HG03139 (cell line): Measurements from ENCODE around the gene KBTBD7.
"Not testable (repeated sequence)": the region's sequence is repeated elsewhere in the genome, so short reads cannot be mapped to it uniquely, and the experiment has no call there.

ENCODE experiments used
- ATAC-seq: cut with Tn5 transposase; IDR thresholded peaks from one replicate; pipeline ENCODE4 v1.9.1; 2021; ENCODE audit not compliant: unreplicated experiment

The KBTBD7 gene

GRCh38 chr13:41196620-41197019, 2.3 kb upstream of the KBTBD7 start:
- no peak for ATAC-seq

DNA sequence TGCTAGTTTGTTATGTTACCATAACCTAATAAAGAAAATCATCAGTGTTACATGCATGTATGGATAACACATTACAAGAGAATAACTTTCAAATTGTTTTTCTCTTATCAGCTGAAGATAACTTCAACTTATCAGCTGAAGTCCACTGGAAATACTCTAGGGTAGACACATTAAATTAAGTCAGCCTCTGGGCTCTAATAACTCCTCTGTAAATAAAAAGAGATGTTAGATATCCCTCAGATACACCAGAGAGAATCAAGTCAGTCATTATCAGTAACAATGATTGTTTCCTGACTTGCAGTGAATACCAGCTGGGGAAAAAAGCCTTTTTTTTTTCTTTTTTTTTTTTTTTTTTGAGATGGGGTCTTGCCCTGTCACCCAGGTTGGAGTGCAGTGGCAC, 1.6 kb upstream of the KBTBD7 start:
- ATAC-seq: no peak

DNA sequence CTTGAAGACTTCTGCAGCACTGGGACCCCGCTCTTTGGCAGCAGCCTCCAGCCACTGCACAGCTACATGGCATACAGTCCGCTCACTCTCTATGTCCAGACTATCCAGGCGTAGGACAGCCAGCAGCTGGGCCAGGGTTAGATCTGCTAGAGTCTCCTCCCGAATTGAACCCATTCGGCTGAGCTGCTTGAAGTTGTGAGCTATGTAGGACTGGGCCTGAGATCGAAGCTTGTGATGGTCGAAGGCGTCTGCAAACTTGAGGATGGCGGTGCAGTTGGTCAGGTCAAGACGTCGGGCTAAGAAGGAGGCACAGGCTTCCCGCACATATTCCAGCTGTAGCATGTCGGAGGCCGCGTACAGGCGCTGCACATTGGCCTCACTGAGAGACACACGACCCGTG, 900 bp downstream of the KBTBD7 start:
- ATAC-seq: no peak

DNA sequence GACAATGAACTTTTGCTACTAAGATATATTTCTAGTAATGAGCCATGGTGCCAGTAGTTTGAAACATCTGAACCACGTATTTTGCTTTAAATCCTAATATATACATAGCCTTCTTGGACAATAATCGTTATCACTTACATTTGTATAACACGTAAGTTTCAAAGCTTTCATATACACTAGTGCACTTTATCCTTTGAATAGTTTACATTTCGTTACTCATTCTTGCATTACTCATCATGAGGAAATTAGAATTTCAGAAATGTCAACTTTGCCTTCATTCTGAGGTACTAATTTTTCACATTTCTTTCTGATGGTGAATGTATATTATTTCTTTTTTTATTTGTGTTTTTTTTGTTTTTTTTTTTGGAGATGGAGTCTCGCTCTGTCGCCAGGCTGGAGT, 5.8 kb downstream of the KBTBD7 start:
- no peak for ATAC-seq

GRCh38 chr13:41186481-41186880, 7.9 kb downstream of the KBTBD7 start:
- no peak for ATAC-seq

DNA sequence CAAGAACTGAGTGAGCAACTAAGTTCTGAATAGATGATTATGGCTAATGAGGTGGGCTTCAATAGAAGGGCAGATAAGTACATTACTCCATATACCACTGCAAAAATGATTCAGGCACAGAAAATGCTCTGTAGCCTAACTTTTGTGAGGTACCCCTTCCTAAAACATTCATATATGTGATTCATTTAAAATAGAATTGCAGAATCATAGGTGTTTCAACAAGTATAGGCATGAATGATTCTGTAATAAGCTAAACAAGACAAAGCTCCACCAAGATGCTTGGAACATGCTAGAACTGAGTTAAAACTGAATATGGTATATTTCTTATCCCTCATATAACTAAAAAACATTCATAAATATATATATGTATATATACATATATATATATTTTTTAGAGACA, 12.1 kb downstream of the KBTBD7 start:
- ATAC-seq: no peak

DNA sequence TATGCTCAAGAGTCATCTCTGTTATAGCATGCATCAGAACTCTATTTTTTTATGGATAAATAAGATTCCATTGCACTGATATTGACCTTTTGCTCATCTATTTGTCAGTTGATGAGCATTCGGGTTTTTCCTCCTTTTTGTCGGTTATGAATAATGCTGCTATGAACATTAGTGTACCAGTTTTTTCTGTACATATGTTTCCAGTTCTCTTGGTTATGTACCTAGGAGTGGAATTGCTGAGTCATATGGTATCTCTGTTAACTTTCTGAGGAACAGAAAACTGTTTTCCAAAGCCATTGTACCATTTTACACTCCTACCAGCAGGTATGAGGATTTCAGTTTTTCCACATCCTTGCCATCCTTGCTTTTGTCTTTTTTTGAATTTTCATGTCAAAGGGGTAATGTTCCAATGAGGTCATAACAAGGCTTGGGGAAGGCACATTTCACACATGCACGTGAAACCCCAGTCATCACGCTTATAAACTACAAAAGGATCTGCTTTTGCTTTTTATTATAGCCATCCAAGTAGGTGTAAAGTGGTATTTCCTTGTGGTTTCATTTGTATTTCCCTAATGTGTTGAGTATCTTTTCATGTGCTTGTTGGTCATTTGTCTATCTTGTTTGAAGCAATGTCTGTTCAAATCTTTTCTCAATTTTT, 14.6 kb downstream of the KBTBD7 start:
- no peak for ATAC-seq

DNA sequence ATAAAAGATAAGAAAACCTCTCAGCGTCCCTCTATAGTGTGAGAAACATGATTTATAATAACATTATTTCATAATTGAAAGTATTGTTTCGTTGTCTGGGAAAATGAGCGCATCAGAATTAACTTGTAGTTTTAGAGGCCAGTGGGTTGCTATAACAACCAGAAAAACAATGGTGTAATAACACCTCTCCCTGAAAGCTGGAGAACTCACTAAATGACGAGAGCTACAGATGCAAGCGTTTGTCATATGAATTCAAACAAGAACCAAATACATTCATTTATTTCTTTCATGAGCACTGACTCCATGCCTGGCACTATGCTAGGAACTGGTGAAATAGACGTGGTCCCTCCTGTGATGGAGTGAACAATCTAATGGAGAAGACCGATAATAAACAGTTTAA, 16.3 kb downstream of the KBTBD7 start:
- no peak for ATAC-seq

DNA sequence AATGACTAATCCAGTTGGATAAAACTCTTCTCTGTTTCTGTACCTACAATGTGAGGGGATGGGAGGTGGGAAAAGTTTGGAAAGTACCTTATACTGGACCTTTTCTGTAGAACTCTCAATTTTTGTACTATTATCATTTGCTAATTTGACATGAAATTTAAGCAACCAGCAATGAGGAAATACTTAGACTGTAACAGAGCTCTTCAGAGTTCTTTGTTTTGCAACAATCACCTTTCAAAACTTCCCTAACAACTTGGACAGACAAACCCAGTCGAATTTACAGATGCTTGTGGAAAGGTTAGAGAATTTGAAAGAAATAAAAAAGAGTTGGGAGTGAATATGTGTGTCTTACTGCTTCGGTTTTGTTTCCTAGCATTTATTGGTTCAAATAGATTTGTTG, 16.8 kb downstream of the KBTBD7 start:
- ATAC-seq: no peak

GRCh38 chr13:41175576-41175975, 18.8 kb downstream of the KBTBD7 start:
- not testable (repeated sequence) for ATAC-seq

DNA sequence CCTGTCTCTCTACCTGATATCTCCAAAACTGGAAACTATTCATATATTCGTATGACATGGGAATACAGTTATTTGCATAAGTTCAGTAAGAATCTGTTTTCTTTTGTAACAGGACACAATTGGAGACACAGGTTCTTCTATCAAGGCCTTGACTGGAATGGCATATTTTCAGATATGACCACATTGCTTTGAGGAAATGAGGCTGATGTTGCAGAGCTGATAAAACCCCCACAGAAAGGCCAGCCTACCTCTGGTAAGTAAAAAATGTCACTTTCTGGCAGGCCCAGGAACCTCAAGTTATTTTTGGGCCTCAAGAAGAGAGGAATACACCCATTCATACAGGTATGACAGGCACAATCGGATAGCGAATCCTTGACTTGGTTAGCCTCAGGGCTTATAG, 32.2 kb downstream of the KBTBD7 start:
- no peak for ATAC-seq

- ATAC-seq: no peak
These were observed 35.2 kb downstream of the KBTBD7 start for GRCh38 chr13:41159174-41159573.

DNA sequence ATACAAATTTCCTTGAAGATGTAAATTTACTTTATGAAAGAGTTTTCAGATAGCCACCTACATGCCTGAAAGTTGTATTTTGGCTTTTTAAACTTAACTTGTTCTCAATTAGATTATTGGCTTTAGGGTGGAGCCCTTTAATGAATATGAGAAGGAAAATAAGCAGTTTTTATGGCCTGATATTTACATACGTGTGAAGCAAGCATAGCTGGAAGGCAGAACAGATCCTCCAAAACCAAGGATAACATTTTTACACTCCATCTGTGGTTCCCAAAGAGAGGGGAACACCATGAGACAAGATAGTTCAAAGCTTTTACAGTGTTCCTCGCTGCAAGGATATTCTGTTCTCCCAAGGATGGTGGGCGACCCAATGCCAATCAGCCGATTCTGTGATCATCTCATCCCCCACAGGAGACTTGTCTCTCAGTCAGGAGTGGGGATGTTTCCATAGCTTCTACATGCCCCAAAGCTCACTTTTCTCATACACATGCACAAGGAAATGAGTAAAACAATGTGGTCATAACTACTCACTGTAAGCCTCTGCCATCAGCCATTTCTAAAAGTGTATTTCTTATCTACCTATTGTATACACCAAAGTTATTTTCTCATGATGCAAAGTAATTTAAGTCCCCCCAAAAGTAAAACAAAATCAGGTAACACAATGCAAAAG, 37.2 kb downstream of the KBTBD7 start:
- no peak for ATAC-seq

DNA sequence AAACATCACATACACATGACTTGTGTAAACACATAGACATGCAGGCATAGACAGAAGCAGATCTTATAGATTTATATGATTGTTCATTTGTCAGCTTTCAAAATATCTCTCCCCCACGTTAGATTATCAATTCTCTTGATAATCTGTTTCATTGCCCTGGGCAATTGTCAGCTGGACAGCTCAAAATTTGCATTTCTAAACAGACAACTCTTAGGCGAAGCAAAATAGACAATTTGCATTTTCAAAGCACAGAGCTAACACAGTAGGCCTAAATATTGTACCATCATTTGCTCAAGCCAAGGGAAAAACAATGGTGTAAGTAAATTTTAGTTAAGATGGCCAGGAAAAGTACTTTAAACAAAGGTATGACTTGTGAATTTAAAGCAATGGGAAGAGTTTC, 37.7 kb downstream of the KBTBD7 start:
- ATAC-seq: no peak

DNA sequence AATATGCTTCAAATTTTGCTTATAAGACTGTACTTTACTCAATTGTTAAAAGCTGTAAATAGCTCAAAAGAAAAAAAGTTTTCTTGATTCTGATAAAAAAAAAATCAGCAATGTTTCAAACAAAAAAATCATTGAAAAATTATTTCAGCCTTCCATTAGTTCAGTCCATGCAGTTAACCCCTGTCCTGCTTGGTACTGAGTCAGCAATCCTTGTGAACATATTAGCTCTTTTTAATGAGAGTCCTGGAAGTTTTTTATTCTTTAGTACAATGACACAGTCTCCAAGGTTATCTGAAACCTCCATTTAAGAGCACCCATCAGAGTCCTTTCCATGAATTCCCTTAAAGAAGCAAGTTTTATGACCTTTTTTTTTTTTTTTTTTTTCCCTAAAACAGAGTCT, 40.3 kb downstream of the KBTBD7 start:
- no peak for ATAC-seq

DNA sequence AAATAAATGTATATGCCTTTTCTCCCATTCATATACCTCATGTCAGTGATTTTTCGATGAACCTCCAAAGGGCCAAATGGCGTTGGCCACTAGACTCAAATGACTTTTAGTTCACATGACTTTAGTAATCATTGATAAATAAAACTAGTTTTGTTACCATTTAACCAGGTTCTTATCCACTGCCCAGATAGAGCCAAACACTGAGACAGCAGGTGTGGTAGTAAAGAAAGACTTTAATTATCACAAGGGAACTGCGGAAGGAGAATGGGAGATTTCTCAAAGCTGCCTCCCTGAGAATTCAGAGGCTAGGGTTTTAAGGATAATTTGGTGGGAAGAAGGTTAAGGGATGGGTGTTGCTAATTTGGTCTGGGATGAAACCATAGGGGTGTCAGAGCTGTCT, 42.4 kb downstream of the KBTBD7 start:
- ATAC-seq: no peak

GRCh38 chr13:41150058-41150457, 44.3 kb downstream of the KBTBD7 start:
- no peak for ATAC-seq

DNA sequence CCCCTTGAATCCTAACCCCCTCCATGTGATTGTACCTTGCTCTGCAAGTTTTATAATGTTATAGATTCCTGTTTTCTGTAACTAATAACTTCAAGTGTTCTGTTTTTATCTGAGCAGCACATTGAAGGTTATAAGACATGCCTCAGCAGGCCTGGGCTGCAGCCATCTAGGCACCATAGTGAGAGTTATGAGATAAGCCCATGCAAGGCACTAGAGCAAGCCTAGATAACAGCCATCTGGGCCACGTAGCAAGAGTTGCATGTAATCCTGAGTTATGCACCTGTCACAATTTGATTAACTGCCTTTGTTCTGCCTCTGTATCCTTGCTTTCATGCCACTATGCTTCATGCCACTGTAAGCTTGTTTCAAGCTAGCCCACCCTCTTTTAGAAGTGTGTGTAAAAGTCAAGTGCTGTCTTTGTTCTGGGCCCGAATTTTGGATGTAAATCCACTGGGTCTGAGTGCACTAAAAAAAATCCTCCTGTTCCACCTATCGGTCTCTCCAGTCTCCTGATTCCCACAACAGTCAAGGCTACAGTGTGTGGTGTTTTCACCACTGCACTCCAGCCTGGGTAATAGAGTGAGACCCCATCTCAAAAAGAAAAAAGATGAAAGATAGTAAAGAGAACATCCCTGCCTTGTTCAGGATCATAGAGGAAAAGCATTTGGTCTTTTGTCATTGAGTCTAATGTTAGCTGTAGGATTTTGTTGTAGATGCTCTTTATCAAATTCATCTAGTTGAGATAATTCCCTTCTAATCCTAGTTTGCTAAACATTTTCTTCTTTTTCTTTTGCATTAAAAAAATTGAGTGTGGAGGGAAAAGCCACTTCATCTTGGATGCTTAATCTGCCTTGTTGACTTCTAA, 45.7 kb downstream of the KBTBD7 start:
- no peak for ATAC-seq

DNA sequence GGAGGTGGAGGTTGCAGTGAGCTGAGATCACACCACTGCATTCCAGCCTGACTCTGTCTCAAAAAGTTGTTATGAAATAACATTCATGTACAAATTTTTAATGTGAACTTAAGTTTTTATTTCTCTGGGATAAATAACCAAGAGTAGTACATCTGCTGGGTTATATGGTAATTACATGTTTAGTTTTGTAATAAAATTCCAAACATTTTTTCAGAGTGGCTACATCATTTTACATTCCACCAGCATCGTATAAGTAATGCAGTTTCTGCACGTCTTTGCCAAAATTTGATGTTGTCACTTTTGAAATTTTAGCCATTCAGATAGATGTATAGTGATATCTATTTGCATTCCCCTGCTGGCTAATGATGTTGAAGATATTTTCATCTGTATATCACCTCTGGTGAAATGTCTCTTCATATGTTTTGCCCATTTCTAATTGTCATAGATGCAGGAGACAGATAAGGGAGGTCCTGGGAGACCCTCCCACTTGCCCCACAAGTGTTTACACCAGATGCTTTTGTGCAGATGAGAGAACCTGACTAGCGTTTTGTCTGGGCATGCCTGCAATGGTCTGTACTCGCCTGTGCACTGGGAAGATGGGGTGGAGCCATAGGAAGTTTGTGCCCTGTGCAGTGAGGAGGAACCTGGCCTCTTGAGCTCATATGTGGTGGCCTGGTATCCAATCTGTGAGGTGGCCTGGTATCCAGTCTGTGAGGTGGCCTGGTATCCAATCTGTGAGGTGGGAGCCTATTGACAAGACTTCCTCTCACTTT, 49.0 kb downstream of the KBTBD7 start:
- no peak for ATAC-seq

- ATAC-seq: no peak
These were observed 49.8 kb downstream of the KBTBD7 start for GRCh38 chr13:41144576-41144975.
